ENCODE results near the gene COG2.

DNA sequence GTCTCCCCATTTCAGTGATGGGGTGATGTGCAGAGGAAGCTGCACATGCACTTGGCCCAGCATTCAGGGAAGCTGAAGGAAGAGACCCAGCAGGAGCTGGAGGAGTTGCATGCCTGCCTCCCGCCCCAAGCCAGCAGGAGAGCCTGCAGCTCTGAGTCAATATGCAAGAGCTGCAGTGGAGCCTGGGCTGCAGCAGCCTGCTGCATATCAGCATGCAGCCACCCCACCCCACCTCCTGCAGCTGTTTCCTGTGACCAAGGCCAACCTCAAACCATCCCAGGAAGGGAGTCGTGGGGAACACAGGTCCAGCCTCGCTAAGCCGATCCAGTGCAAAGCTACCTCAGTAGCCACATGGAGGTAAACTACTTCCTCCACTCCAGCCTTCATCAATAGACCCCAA is 52.7 kb downstream of the COG2 start:
- TF ChIP-seq POLR2A (IDR thresholded peaks at IDR 0.05; ENCODE audit: low read depth, low read length) (no peak), POU2F2 (IDR thresholded peaks at IDR 0.05; ENCODE audit: low read depth, low read length) (no peak), PAX5 (IDR thresholded peaks at IDR 0.05; ENCODE audit: insufficient read depth, low read length, severe bottlenecking) (no peak), POLR2AphosphoS5 (IDR thresholded peaks at IDR 0.05; ENCODE audit: low read depth, low read length) (no peak), TAF1 (IDR thresholded peaks at IDR 0.05; ENCODE audit: low read depth, low read length) (no peak)

All from GM12891 (cell line).